CD4-positive, alpha-beta memory T cell (primary cell): Measurements from ENCODE around the gene CCDC144A. TPM values are rescaled to one million over a fixed set of nuclear protein-coding genes. Genes with fewer than 3 reads are reported as not detected.
"Not testable (repeated sequence)": the region's sequence is repeated elsewhere in the genome, so short reads cannot be mapped to it uniquely, and the experiment has no call there.

Experiments
- CTCF ChIA-PET: fragments of 350-600 bp; sonication (Branson Sonifier 250); formaldehyde crosslinking; loops from one replicate; lab custom pipeline; 2021; ENCODE audit warnings: inconsistent platforms; ENCODE audit not compliant: partially characterized antibody; lab: Charles Lee
- POLR2A ChIA-PET: fragments of 350-600 bp; sonication (Branson Sonifier 250); formaldehyde crosslinking; loops from one replicate; lab custom pipeline; 2021; ENCODE audit not compliant: partially characterized antibody; lab: Charles Lee
- DNase-seq, 5 donors: peaks; one replicate each; pipeline versions ENCODE4 v3.0.0 to v3.0.0-alpha.2; 2020 to 2022; ENCODE audit warnings: mixed read lengths in 1 of 5
- H3K27ac ChIP-seq: one replicate; pipeline ENCODE4 v1.7.0; 2013; ENCODE audit warnings: low read depth, low read length
- H3K27me3 ChIP-seq: 2 replicates; pipeline ENCODE4 v1.7.0; 2013; ENCODE audit warnings: mild to moderate bottlenecking, low read length, moderate library complexity; ENCODE audit not compliant: insufficient read depth
- H3K36me3 ChIP-seq: 2 replicates; pipeline ENCODE4 v1.7.0; 2013; ENCODE audit warnings: mild to moderate bottlenecking, low read length, moderate library complexity; ENCODE audit not compliant: insufficient read depth
- H3K4me1 ChIP-seq: 2 replicates; pipeline ENCODE4 v1.7.0; 2013; ENCODE audit warnings: mild to moderate bottlenecking, low read length, moderate library complexity; ENCODE audit not compliant: insufficient read depth
- H3K4me3 ChIP-seq, 2 donors: one replicate each; pipeline ENCODE4 v1.7.0; 2013; ENCODE audit warnings: low read length in 2 of 2, mild to moderate bottlenecking in 1 of 2
- H3K9me3 ChIP-seq, 2 donors: one replicate each; pipeline ENCODE4 v1.7.0; 2013; ENCODE audit warnings: low read length in 2 of 2, control low read depth in 1 of 2; ENCODE audit not compliant: control insufficient read depth in 1 of 2
- H3K27ac Mint-ChIP-seq, 7 donors: one replicate each; pipeline ENCODE4 v1.8.0; 2020 to 2021; ENCODE audit warnings: mixed read lengths in 7 of 7, mild to moderate bottlenecking in 6 of 7, inconsistent platforms in 3 of 7, moderate library complexity in 3 of 7
- H3K27me3 Mint-ChIP-seq, 2 donors: one replicate each; pipeline ENCODE4 v1.8.0; 2020 to 2021; ENCODE audit warnings: mixed read lengths in 2 of 2
- H3K36me3 Mint-ChIP-seq, 2 donors: one replicate each; pipeline ENCODE4 v1.8.0; 2020 to 2021; ENCODE audit warnings: mixed read lengths in 2 of 2, inconsistent platforms in 1 of 2, mild to moderate bottlenecking in 1 of 2
- H3K4me1 Mint-ChIP-seq, 4 donors: one replicate each; pipeline ENCODE4 v1.8.0; 2020 to 2021; ENCODE audit warnings: mixed read lengths in 4 of 4, mild to moderate bottlenecking in 1 of 4
- H3K4me3 Mint-ChIP-seq, 8 donors: one replicate each; pipeline ENCODE4 v1.8.0; 2020 to 2021; ENCODE audit warnings: mixed read lengths in 8 of 8, mild to moderate bottlenecking in 7 of 8, moderate library complexity in 6 of 8, inconsistent platforms in 3 of 8
- H3K9me3 Mint-ChIP-seq, 8 donors: one replicate each; pipeline ENCODE4 v1.8.0; 2020 to 2021; ENCODE audit warnings: mixed read lengths in 8 of 8, mild to moderate bottlenecking in 5 of 8, inconsistent platforms in 3 of 8, moderate library complexity in 1 of 8
- intact Hi-C: fragments of 100-400 bp; cut with micrococcal nuclease; formaldehyde crosslinking; loops from one replicate; pipeline ENCODE4 v1.15.1; 2023
- polyA plus RNA-seq, 2 donors: library from polyadenylated mRNA; unstranded; fragments of 300-500 nt; fragmentation: Illumina TruSeq; gene quantifications; one replicate each; pipeline ENCODE4 v1.2.3, GENCODE V29; 2021
- total RNA-seq, 2 experiments: library from RNA; stranded (reverse); gene quantifications; one replicate each; pipeline ENCODE4 v1.2.3, GENCODE V29; 2021

Gene CCDC144A
- total and polyA plus RNA-seq, 4 experiments from 2014 or later = 3.2 to 9.9 (median 8.4) TPM; not detected in 1

- H3K4me1 ChIP-seq, H3K4me1 Mint-ChIP-seq, intact Hi-C loops, CTCF ChIA-PET, H3K9me3 Mint-ChIP-seq, H3K27me3 Mint-ChIP-seq, H3K36me3 Mint-ChIP-seq, POLR2A ChIA-PET, DNase-seq, H3K4me3 ChIP-seq, H3K27me3 ChIP-seq, H3K36me3 ChIP-seq, H3K27ac Mint-ChIP-seq, H3K9me3 ChIP-seq, H3K27ac ChIP-seq, H3K4me3 Mint-ChIP-seq: not testable (repeated sequence)
These were observed 67.5 kb downstream of the CCDC144A start for GRCh38 chr17:16757520-16757919.

- H3K4me3 Mint-ChIP-seq, DNase-seq, H3K27ac Mint-ChIP-seq, POLR2A ChIA-PET, H3K36me3 Mint-ChIP-seq, H3K4me1 Mint-ChIP-seq, H3K27ac ChIP-seq, CTCF ChIA-PET, H3K36me3 ChIP-seq, H3K27me3 ChIP-seq, H3K4me1 ChIP-seq, H3K9me3 Mint-ChIP-seq, H3K4me3 ChIP-seq, H3K9me3 ChIP-seq, intact Hi-C loops, H3K27me3 Mint-ChIP-seq: not testable (repeated sequence)
These were observed 68.1 kb downstream of the CCDC144A start for GRCh38 chr17:16758177-16758576.

- H3K9me3 ChIP-seq, H3K27me3 Mint-ChIP-seq, H3K4me3 ChIP-seq, H3K4me3 Mint-ChIP-seq, CTCF ChIA-PET, H3K27ac ChIP-seq, DNase-seq, H3K27ac Mint-ChIP-seq, H3K36me3 ChIP-seq, H3K36me3 Mint-ChIP-seq, H3K9me3 Mint-ChIP-seq, H3K27me3 ChIP-seq, intact Hi-C loops, H3K4me1 ChIP-seq, H3K4me1 Mint-ChIP-seq, POLR2A ChIA-PET: not testable (repeated sequence)
These were observed 78.5 kb downstream of the CCDC144A start for GRCh38 chr17:16768290-16769175.

- H3K4me3 ChIP-seq, intact Hi-C loops, H3K27ac Mint-ChIP-seq, POLR2A ChIA-PET, H3K9me3 ChIP-seq, H3K36me3 Mint-ChIP-seq, CTCF ChIA-PET, H3K27ac ChIP-seq, DNase-seq, H3K4me1 ChIP-seq, H3K27me3 ChIP-seq, H3K4me1 Mint-ChIP-seq, H3K36me3 ChIP-seq, H3K4me3 Mint-ChIP-seq, H3K9me3 Mint-ChIP-seq, H3K27me3 Mint-ChIP-seq: not testable (repeated sequence)
These were observed 82.5 kb downstream of the CCDC144A start for GRCh38 chr17:16772394-16773145.

GRCh38 chr17:16773146-16773522 is 83.1 kb downstream of the CCDC144A start:
- DNase-seq, H3K4me1 ChIP-seq, H3K4me3 Mint-ChIP-seq, H3K36me3 ChIP-seq, H3K27ac ChIP-seq, H3K4me3 ChIP-seq, H3K27ac Mint-ChIP-seq, H3K36me3 Mint-ChIP-seq, H3K9me3 Mint-ChIP-seq, POLR2A ChIA-PET, CTCF ChIA-PET, H3K27me3 ChIP-seq, H3K4me1 Mint-ChIP-seq, H3K9me3 ChIP-seq, intact Hi-C loops: not testable (repeated sequence)
- H3K27me3 Mint-ChIP-seq = peaks cover 4 to 10% of the 10 kb centered on the region in 2 donors

GRCh38 chr17:16787851-16788250 is 97.8 kb downstream of the CCDC144A start:
- H3K4me3 Mint-ChIP-seq, intact Hi-C loops, H3K27ac Mint-ChIP-seq, POLR2A ChIA-PET, H3K9me3 ChIP-seq, H3K9me3 Mint-ChIP-seq, H3K4me3 ChIP-seq, H3K4me1 Mint-ChIP-seq, H3K27ac ChIP-seq, H3K36me3 ChIP-seq, H3K27me3 Mint-ChIP-seq, CTCF ChIA-PET, H3K27me3 ChIP-seq, DNase-seq, H3K36me3 Mint-ChIP-seq, H3K4me1 ChIP-seq: not testable (repeated sequence)

- H3K36me3 ChIP-seq, H3K27me3 Mint-ChIP-seq, H3K4me3 ChIP-seq, CTCF ChIA-PET, H3K4me1 Mint-ChIP-seq, POLR2A ChIA-PET, intact Hi-C loops, H3K9me3 ChIP-seq, H3K4me3 Mint-ChIP-seq, H3K27me3 ChIP-seq, H3K36me3 Mint-ChIP-seq, DNase-seq, H3K27ac ChIP-seq, H3K9me3 Mint-ChIP-seq, H3K27ac Mint-ChIP-seq, H3K4me1 ChIP-seq: not testable (repeated sequence)
These were observed 99.0 kb downstream of the CCDC144A start for GRCh38 chr17:16788889-16789536.
